ENCODE measurements around the gene TLCD5.

TLCD5 gene

GRCh38 chr11:120334332-120334731, 9.2 kb downstream of the TLCD5 start:
- H3K27ac ChIP-seq: no peak overlapping the region

GRCh38 chr11:120334894-120335462, 9.9 kb downstream of the TLCD5 start:
- H3K27ac ChIP-seq: no peak overlapping the region; the same call in 1 of the 2 replicates
- TF ChIP-seq CTCF (conservative IDR thresholded peaks at IDR 0.05) (peak; percentile 33), ZFX (IDR thresholded peaks at IDR 0.05) (no peak)

More at GRCh38 chr11:120334332-120334731, 9.2 kb downstream of the TLCD5 start:
- TF ChIP-seq ZFX (IDR thresholded peaks at IDR 0.05) (no peak), CTCF (conservative IDR thresholded peaks at IDR 0.05) (no peak)

- peak overlapping the region; percentile 94 for H3K27ac ChIP-seq
- TF ChIP-seq ZFX (IDR thresholded peaks at IDR 0.05) (no peak), CTCF (conservative IDR thresholded peaks at IDR 0.05) (no peak)
Observed at GRCh38 chr11:120335556-120335907, 10.4 kb downstream of the TLCD5 start.

GRCh38 chr11:120335908-120336640, 11.0 kb downstream of the TLCD5 start, which contains the start of gene ARHGEF12:
TSS of gene ARHGEF12 (plus strand) at chr11:120336413. CDS start at chr11:120337244, 831 bp downstream.
- TF ChIP-seq CTCF (conservative IDR thresholded peaks at IDR 0.05) (peak; percentile 74), ZFX (IDR thresholded peaks at IDR 0.05) (peak; percentile 90; the same call in 1 of the 2 replicates)
- peak within 1 kb of the TSS; percentile 94 for H3K27ac ChIP-seq

GRCh38 chr11:120336641-120337354, 11.7 kb downstream of the TLCD5 start:
- TF ChIP-seq CTCF (conservative IDR thresholded peaks at IDR 0.05): no peak
- TF ChIP-seq ZFX (IDR thresholded peaks at IDR 0.05): peak; percentile 75
- peak overlapping the region; percentile 94 for H3K27ac ChIP-seq

- TF ChIP-seq ZFX (IDR thresholded peaks at IDR 0.05): no peak
- no peak for TF ChIP-seq CTCF (conservative IDR thresholded peaks at IDR 0.05)
- H3K27ac ChIP-seq: peak overlapping the region; percentile 94
Observed at GRCh38 chr11:120337355-120338106, 12.4 kb downstream of the TLCD5 start.

Measured in C4-2B (cell line).